ENCODE results near the gene SERPINA4. TPM values are rescaled to one million over a fixed set of nuclear protein-coding genes. Genes with fewer than 3 reads are reported as not detected.

SERPINA4 gene
- total and polyA plus RNA-seq, 2 of the 13 experiments (the other 11 are each of a cell fraction or from before 2014, with no cell fraction given) = 39.1 to 57.8 TPM

GRCh38 chr14:94548131-94548998, 12.9 kb upstream of the SERPINA4 start (continued):
- TF ChIP-seq, protein P1, sequence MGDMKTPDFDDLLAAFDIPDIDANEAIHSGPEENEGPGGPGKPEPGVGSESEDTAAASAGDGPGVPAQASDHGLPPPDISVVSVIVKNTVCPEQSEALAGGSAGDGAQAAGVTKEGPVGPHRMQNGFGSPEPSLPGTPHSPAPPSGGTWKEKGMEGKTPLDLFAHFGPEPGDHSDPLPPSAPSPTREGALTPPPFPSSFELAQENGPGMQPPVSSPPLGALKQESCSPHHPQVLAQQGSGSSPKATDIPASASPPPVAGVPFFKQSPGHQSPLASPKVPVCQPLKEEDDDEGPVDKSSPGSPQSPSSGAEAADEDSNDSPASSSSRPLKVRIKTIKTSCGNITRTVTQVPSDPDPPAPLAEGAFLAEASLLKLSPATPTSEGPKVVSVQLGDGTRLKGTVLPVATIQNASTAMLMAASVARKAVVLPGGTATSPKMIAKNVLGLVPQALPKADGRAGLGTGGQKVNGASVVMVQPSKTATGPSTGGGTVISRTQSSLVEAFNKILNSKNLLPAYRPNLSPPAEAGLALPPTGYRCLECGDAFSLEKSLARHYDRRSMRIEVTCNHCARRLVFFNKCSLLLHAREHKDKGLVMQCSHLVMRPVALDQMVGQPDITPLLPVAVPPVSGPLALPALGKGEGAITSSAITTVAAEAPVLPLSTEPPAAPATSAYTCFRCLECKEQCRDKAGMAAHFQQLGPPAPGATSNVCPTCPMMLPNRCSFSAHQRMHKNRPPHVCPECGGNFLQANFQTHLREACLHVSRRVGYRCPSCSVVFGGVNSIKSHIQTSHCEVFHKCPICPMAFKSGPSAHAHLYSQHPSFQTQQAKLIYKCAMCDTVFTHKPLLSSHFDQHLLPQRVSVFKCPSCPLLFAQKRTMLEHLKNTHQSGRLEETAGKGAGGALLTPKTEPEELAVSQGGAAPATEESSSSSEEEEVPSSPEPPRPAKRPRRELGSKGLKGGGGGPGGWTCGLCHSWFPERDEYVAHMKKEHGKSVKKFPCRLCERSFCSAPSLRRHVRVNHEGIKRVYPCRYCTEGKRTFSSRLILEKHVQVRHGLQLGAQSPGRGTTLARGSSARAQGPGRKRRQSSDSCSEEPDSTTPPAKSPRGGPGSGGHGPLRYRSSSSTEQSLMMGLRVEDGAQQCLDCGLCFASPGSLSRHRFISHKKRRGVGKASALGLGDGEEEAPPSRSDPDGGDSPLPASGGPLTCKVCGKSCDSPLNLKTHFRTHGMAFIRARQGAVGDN (CRISPR knock-in tag; IDR thresholded peaks at IDR 0.05) = peak; percentile 96
- peak; percentile 80 for TF ChIP-seq HNF4G (IDR thresholded peaks at IDR 0.05; ENCODE audit: borderline replicate concordance, low read depth, low read length)
- peak; percentile 98 for TF ChIP-seq HNF4G (CRISPR knock-in tag; IDR thresholded peaks at IDR 0.05; ENCODE audit: borderline replicate concordance, low read depth)
- TF ChIP-seq SNAPC2 (CRISPR knock-in tag; IDR thresholded peaks at IDR 0.05) = no peak
- TF ChIP-seq SP1 (IDR thresholded peaks at IDR 0.05) = no peak
- no peak for TF ChIP-seq SP1 (CRISPR knock-in tag; IDR thresholded peaks at IDR 0.05)
- peak; percentile 81 for TF ChIP-seq HDAC1 (CRISPR knock-in tag; IDR thresholded peaks at IDR 0.05)
- no peak for TF ChIP-seq ZNF326 (CRISPR knock-in tag; IDR thresholded peaks at IDR 0.05; ENCODE audit: borderline replicate concordance)
- TF ChIP-seq ZBTB10 (CRISPR knock-in tag; IDR thresholded peaks at IDR 0.05; ENCODE audit: borderline replicate concordance) = no peak
- TF ChIP-seq ZXDC (CRISPR knock-in tag; IDR thresholded peaks at IDR 0.05) = no peak
- TF ChIP-seq ZFP41 (CRISPR knock-in tag; IDR thresholded peaks at IDR 0.05; ENCODE audit: borderline replicate concordance) = 0 out of 2 replicates have a peak, but pooled peaks have one; percentile 27
- TF ChIP-seq, protein P2, sequence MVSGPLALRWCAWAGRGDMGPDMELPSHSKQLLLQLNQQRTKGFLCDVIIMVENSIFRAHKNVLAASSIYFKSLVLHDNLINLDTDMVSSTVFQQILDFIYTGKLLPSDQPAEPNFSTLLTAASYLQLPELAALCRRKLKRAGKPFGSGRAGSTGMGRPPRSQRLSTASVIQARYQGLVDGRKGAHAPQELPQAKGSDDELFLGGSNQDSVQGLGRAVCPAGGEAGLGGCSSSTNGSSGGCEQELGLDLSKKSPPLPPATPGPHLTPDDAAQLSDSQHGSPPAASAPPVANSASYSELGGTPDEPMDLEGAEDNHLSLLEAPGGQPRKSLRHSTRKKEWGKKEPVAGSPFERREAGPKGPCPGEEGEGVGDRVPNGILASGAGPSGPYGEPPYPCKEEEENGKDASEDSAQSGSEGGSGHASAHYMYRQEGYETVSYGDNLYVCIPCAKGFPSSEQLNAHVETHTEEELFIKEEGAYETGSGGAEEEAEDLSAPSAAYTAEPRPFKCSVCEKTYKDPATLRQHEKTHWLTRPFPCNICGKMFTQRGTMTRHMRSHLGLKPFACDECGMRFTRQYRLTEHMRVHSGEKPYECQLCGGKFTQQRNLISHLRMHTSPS (CRISPR knock-in tag; IDR thresholded peaks at IDR 0.05; ENCODE audit: low read depth) = peak; percentile 57; the same call in 1 of the 2 replicates
- peak; percentile 67; the same call in 1 of the 2 replicates for TF ChIP-seq TFDP2 (CRISPR knock-in tag; IDR thresholded peaks at IDR 0.05)
- 0 out of 2 replicates have a peak, but pooled peaks have one; percentile 24 for TF ChIP-seq PPARG (CRISPR knock-in tag; conservative IDR thresholded peaks at IDR 0.05)
- peak; percentile 22; the same call in 1 of the 2 replicates for TF ChIP-seq CREM (IDR thresholded peaks at IDR 0.05)
- TF ChIP-seq CREM (CRISPR knock-in tag; IDR thresholded peaks at IDR 0.05) = no peak

All from HepG2 (cell line).